Measurements from ENCODE around the gene UTP25.
"Not testable (repeated sequence)": the region's sequence is repeated elsewhere in the genome, so short reads cannot be mapped to it uniquely, and the experiment has no call there.

DNA sequence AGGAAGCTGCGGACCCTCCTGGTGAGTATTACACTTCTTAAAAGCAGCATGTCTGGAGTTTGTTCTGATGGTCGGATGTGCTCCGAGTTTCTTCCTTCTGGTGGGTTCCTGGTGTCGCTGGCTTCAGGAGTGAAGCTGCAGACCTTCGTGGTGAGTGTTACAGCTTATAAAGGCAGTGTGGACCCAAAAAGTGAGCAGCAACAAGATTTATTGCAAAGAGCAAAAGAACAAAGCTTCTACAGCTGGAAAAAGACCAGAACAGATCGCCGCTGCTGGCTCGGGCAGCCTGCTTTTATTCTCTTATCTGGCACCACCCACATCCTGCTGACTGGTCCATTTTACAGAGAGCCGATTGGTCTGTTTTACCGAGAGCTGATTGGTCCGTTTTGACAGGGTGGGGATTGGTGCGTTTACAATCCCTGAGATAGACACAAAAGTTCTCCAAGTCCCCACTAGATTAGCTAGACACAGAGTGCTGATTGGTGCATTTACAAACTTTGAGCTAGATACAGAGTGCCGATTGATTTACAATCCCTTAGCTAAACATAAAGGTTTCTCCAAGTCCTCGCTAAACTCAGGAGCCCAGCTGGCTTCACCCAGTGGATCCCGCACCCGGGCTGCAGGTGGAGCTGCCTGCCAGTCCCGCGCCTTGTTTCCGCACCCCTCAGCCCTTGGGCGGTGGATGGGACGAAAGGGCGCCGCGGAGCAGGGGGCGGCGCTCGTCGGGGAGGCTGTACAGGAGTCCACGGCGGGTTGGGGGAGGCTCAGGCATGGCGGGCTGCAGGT is 60.7 kb downstream of the UTP25 start:
- not testable (repeated sequence) for TF ChIP-seq ZNF274 (IDR thresholded peaks at IDR 0.05; ENCODE audit: low read depth, low read length); YY1 (IDR thresholded peaks at IDR 0.05; ENCODE audit: insufficient read depth, insufficient read length)

All from NT2/D1 (cell line).